ENCODE measurements around the gene GJA9.
"Not testable (repeated sequence)": the region's sequence is repeated elsewhere in the genome, so short reads cannot be mapped to it uniquely, and the experiment has no call there.

GJA9 gene

GRCh38 chr1:38873027-38873969, 8.1 kb downstream of the GJA9 start, which contains the start of gene MYCBP:
TSS of gene MYCBP (minus strand) at chr1:38873348. CDS start at chr1:38873305, 43 bp downstream.
- DNase-seq = peak; percentile 96

- no peak for DNase-seq
Observed at GRCh38 chr1:38872401-38873026, 8.9 kb downstream of the GJA9 start.

- no peak for DNase-seq
Observed at GRCh38 chr1:38870996-38871395, 10.4 kb downstream of the GJA9 start.

GRCh38 chr1:38867208-38867607, 14.2 kb downstream of the GJA9 start:
- no peak for DNase-seq

- DNase-seq = no peak
Observed at GRCh38 chr1:38865112-38865715, 16.2 kb downstream of the GJA9 start.

- DNase-seq = no peak
Observed at GRCh38 chr1:38860454-38860795, 21.0 kb downstream of the GJA9 start.

- peak; percentile 98 for DNase-seq
Observed at GRCh38 chr1:38859561-38860453, 21.6 kb downstream of the GJA9 start, which contains the start of gene RRAGC. TSS of gene RRAGC (minus strand) at chr1:38859772. CDS start at chr1:38859646, 126 bp downstream.

GRCh38 chr1:38858833-38859560, 22.4 kb downstream of the GJA9 start:
- DNase-seq = peak; percentile 43

GRCh38 chr1:38852780-38853179, 28.6 kb downstream of the GJA9 start:
- DNase-seq = no peak

- DNase-seq = no peak
Observed at GRCh38 chr1:38848071-38848470, 33.3 kb downstream of the GJA9 start.

- DNase-seq = no peak
Observed at GRCh38 chr1:38846210-38846609, 35.2 kb downstream of the GJA9 start.

GRCh38 chr1:38845088-38845487, 36.3 kb downstream of the GJA9 start:
- not testable (repeated sequence) for DNase-seq

- no peak for DNase-seq
Observed at GRCh38 chr1:38840281-38840680, 41.1 kb downstream of the GJA9 start.

- DNase-seq = no peak
Observed at GRCh38 chr1:38839363-38839762, 42.0 kb downstream of the GJA9 start.

- not testable (repeated sequence) for DNase-seq
Observed at GRCh38 chr1:38836316-38836715, 45.1 kb downstream of the GJA9 start.

- peak; percentile 26 for DNase-seq
Observed at GRCh38 chr1:38834937-38835827, 46.2 kb downstream of the GJA9 start.

- no peak for DNase-seq
Observed at GRCh38 chr1:38834221-38834782, 47.1 kb downstream of the GJA9 start.

GRCh38 chr1:38833146-38833545, 48.2 kb downstream of the GJA9 start:
- DNase-seq = no peak

- DNase-seq = no peak
Observed at GRCh38 chr1:38832370-38832734, 49.0 kb downstream of the GJA9 start.

- no peak for DNase-seq
Observed at GRCh38 chr1:38831731-38832369, 49.5 kb downstream of the GJA9 start.
